Esophagus muscularis mucosa (tissue), 4 donors: ENCODE results near the gene TTC33. TPM values are rescaled to one million over a fixed set of nuclear protein-coding genes. Genes with fewer than 3 reads are reported as not detected.

ENCODE experiments used
- DNase-seq: peaks from one replicate; pipeline ENCODE4 v3.0.0-alpha.2; 2017; ENCODE audit errors: extremely low spot score
- H3K27ac ChIP-seq, 4 donors: fragments of 200-600 bp; sonication (generic); replicated peaks in 1 of 4; 1 replicate in 3 of 4; 2 replicates in 1 of 4; pipeline ENCODE4 v1.5.1; 2016 to 2019; ENCODE audit warnings: mild to moderate bottlenecking in 1 of 4
- H3K27me3 ChIP-seq, 4 donors: fragments of 200-600 bp; sonication (generic); one replicate each; pipeline versions ENCODE4 v1.5.1 to v1.6.0; 2016 to 2019
- H3K36me3 ChIP-seq, 4 donors: fragments of 200-600 bp; sonication (generic); one replicate each; pipeline ENCODE4 v1.5.1; 2016 to 2019
- H3K4me1 ChIP-seq, 4 donors: fragments of 200-600 bp; sonication (generic); one replicate each; pipeline ENCODE4 v1.5.1; 2016 to 2019
- H3K4me3 ChIP-seq, 4 donors: fragments of 200-600 bp; sonication (generic); 1 replicate in 2 of 4; 2 replicates in 2 of 4; pipeline ENCODE4 v1.5.1; 2016 to 2019; ENCODE audit warnings: mild to moderate bottlenecking in 4 of 4, moderate library complexity in 1 of 4
- H3K9me3 ChIP-seq, 4 donors: fragments of 200-600 bp; sonication (generic); 1 replicate in 3 of 4; 2 replicates in 1 of 4; pipeline ENCODE4 v1.5.1; 2016 to 2019
- EP300 ChIP-seq: sonication (generic); formaldehyde crosslinking; IDR thresholded peaks from one replicate; pipeline ENCODE4 v1.6.1; 2017; ENCODE audit warnings: antibody characterized with exemption
- POLR2A ChIP-seq: fragments of 450-650 bp; IDR thresholded peaks from one replicate; pipeline ENCODE4 v1.6.1; 2017; ENCODE audit warnings: antibody characterized with exemption, moderate library complexity, mild to moderate bottlenecking, low read depth
- POLR2AphosphoS5 ChIP-seq, 2 donors: sonication (generic); formaldehyde crosslinking; IDR thresholded peaks; one replicate each; pipeline ENCODE4 v1.6.1; 2017; ENCODE audit warnings: antibody characterized with exemption in 2 of 2
- WGBS: methylation state at CpG from one replicate; pipeline ENCODE4 v1.1.5; 2018; 5-methylcytosine and 5-hydroxymethylcytosine counted together
- intact Hi-C: fragments of 100-400 bp; cut with DNase I; formaldehyde crosslinking; loops from one replicate; pipeline ENCODE4 v1.15.1; 2023
- total RNA-seq, 4 donors: library from RNA; depleted of rRNA; stranded (reverse); fragments of >200 nt; gene quantifications; one replicate each; pipeline versions ENCODE4 v1.1.0 to v1.2.1, GENCODE V29; 2016
- TF ChIP-seq, protein P1 (sequence below), 3 experiments: fragments of 200-600 bp in 2 of 3; fragments of 450-650 bp in 1 of 3; sonication (generic) in 2 of 3; IDR thresholded peaks; one replicate each; pipeline ENCODE4 v1.5.1; 2017 to 2019; ENCODE audit warnings: antibody characterized with exemption in 3 of 3, mild to moderate bottlenecking in 2 of 3, moderate library complexity in 1 of 3

The TTC33 gene
- total RNA-seq, 4 donors from 2014 or later: 19.1 to 32.7 (median 24.0) TPM

GRCh38 chr5:40623480-40624420, 132.0 kb downstream of the TTC33 start:
- WGBS: 90% methylated on average over 2 of the region's 2 CpGs
- no peak for DNase-seq
- no peaks in the 10 kb centered on the region for H3K27me3 ChIP-seq
- H3K4me1 ChIP-seq: no peaks in the 10 kb centered on the region
- no peak overlapping the region for H3K27ac ChIP-seq
- H3K9me3 ChIP-seq: no peaks in the 10 kb centered on the region
- no peak overlapping the region for H3K4me3 ChIP-seq
- intact Hi-C loops: no loop called here
- H3K36me3 ChIP-seq: no peaks in the 10 kb centered on the region
- TF ChIP-seq, protein P1, sequence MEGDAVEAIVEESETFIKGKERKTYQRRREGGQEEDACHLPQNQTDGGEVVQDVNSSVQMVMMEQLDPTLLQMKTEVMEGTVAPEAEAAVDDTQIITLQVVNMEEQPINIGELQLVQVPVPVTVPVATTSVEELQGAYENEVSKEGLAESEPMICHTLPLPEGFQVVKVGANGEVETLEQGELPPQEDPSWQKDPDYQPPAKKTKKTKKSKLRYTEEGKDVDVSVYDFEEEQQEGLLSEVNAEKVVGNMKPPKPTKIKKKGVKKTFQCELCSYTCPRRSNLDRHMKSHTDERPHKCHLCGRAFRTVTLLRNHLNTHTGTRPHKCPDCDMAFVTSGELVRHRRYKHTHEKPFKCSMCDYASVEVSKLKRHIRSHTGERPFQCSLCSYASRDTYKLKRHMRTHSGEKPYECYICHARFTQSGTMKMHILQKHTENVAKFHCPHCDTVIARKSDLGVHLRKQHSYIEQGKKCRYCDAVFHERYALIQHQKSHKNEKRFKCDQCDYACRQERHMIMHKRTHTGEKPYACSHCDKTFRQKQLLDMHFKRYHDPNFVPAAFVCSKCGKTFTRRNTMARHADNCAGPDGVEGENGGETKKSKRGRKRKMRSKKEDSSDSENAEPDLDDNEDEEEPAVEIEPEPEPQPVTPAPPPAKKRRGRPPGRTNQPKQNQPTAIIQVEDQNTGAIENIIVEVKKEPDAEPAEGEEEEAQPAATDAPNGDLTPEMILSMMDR (IDR thresholded peaks at IDR 0.05): no peak
- TF ChIP-seq POLR2A (no peak), POLR2AphosphoS5 (IDR thresholded peaks at IDR 0.05) (no peak), EP300 (no peak)

- H3K27ac ChIP-seq: no peak overlapping the region
- DNase-seq: no peak
- TF ChIP-seq POLR2A (no peak), EP300 (no peak), POLR2AphosphoS5 (IDR thresholded peaks at IDR 0.05) (no peak)
- TF ChIP-seq, protein P1 (IDR thresholded peaks at IDR 0.05): no peak
- H3K27me3 ChIP-seq: no peaks in the 10 kb centered on the region
- H3K9me3 ChIP-seq: no peaks in the 10 kb centered on the region
- H3K36me3 ChIP-seq: no peaks in the 10 kb centered on the region
- intact Hi-C loops: no loop called here
- no peak overlapping the region for H3K4me3 ChIP-seq
- no peaks in the 10 kb centered on the region for H3K4me1 ChIP-seq
- 87% methylated on average over 2 of the region's 2 CpGs for WGBS
Observed at GRCh38 chr5:40622463-40623252, 133.1 kb downstream of the TTC33 start.

DNA sequence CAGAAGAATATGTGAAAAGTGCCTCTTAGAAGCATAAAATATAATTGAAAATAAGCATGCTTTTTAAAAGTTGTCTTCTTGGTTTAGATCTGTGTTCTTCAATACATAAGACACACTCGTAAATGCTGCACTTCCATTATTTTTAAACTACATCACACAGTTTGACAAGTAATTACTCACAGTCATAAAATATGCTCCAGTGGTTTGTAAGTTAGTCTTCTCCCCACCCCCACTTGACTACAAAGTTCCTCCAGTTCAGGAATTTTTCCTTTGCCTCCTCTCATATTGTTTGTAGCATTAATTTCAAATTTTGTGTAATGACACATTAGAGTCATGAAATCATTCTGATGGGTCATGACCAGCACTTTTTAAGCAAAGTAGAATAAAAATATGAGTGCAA, 136.3 kb downstream of the TTC33 start:
- H3K27ac ChIP-seq: no peak overlapping the region
- intact Hi-C loops: no loop called here
- H3K4me3 ChIP-seq: no peak overlapping the region
- H3K36me3 ChIP-seq: no peaks in the 10 kb centered on the region
- TF ChIP-seq EP300 (no peak), POLR2AphosphoS5 (IDR thresholded peaks at IDR 0.05) (no peak), POLR2A (no peak)
- TF ChIP-seq, protein P1 (IDR thresholded peaks at IDR 0.05): no peak
- no peak for DNase-seq
- no peaks in the 10 kb centered on the region for H3K9me3 ChIP-seq
- WGBS: 68% methylated on average over 1 of the region's 1 CpG
- no peaks in the 10 kb centered on the region for H3K4me1 ChIP-seq
- H3K27me3 ChIP-seq: no peaks in the 10 kb centered on the region

GRCh38 chr5:40618926-40619325, 136.8 kb downstream of the TTC33 start:
- H3K27me3 ChIP-seq: no peaks in the 10 kb centered on the region
- H3K27ac ChIP-seq: no peak overlapping the region
- DNase-seq: no peak
- H3K4me3 ChIP-seq: no peak overlapping the region
- no peaks in the 10 kb centered on the region for H3K36me3 ChIP-seq
- no peaks in the 10 kb centered on the region for H3K9me3 ChIP-seq
- TF ChIP-seq POLR2A (no peak), EP300 (no peak), POLR2AphosphoS5 (IDR thresholded peaks at IDR 0.05) (no peak)
- TF ChIP-seq, protein P1 (IDR thresholded peaks at IDR 0.05): no peak
- 80% methylated on average over 2 of the region's 2 CpGs for WGBS
- no peaks in the 10 kb centered on the region for H3K4me1 ChIP-seq
- intact Hi-C loops: no loop called here
